ENCODE data around the gene TBC1D22A. TPM values are rescaled to one million over a fixed set of nuclear protein-coding genes. Genes with fewer than 3 reads are reported as not detected.

Gene TBC1D22A
- total RNA-seq, 1 experiment from 2014 or later: 14.3 TPM

DNA sequence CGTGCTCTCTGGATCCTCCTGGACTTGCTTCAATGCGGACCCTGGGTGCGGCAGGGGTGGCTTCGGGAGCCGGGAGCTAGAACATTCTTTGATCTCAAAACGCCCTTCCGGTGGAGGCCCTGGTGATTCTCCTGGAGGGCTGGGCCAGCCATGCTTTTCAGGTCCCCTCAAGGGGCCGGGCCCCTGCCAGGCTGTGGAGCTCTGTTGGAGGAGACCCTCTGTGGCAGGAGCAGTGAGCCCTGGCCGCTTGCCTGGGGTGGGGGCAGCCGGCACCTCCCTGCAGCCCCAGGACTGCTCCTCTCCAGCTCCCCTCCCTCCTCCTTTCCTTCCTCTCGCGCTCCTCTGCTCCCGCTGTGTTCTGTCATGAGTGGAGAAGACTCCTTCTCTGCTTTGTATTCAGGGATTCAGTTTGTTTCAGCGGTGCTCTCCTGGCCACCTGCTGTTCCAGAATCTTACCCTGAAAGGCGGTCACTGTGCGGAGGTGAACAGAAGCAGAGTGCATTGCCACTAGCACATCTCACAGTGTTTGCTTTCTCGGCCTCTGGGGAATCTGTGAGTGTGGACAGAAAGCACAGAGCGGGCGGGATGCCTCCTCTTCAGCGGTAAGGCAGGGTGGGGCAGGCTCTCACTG, 289.1 kb downstream of the TBC1D22A start:
- no TSS peak for BruUV-seq (replicated peaks)
- Histone ChIP-seq H3K27me3 (ENCODE audit: low read length) (no peaks in the 10 kb centered on the region), H4K20me1 (ENCODE audit: low read length) (no peaks in the 10 kb centered on the region), H2AFZ (ENCODE audit: low read length) (no peak overlapping the region), H3K4me3 (ENCODE audit: low read length) (no peak overlapping the region), H3K79me2 (ENCODE audit: low read length) (no peaks in the 10 kb centered on the region), H3K9me3 (ENCODE audit: low read length) (no peaks in the 10 kb centered on the region), H3K9me2 (replicated peaks; ENCODE audit: low read length) (no peaks in the 10 kb centered on the region), H3F3A (ENCODE audit: low read length, unreplicated experiment) (no peaks in the 10 kb centered on the region), H3K4me1 (ENCODE audit: insufficient read depth, low read length) (no peaks in the 10 kb centered on the region), H3K9ac (ENCODE audit: low read length) (no peak overlapping the region), H3K4me2 (ENCODE audit: low read length) (no peak overlapping the region), H3K36me3 (ENCODE audit: low read depth, low read length) (no peaks in the 10 kb centered on the region), H3K27ac (ENCODE audit: low read length) (no peak overlapping the region)
- intact Hi-C loops (cut with micrococcal nuclease): no loop called here
- CTCF ChIA-PET: no interaction called here
- DNase-seq (no peak), ATAC-seq (no peak)
- POLR2A ChIA-PET (ENCODE audit: unreplicated experiment): no interaction called here
- TF ChIP-seq EZH2phosphoT487 (IDR thresholded peaks at IDR 0.05; ENCODE audit: borderline replicate concordance, low read length) (no peak), EZH2 (IDR thresholded peaks at IDR 0.05; ENCODE audit: low read length, unreplicated experiment) (no peak)
- TF ChIP-seq, protein P1, sequence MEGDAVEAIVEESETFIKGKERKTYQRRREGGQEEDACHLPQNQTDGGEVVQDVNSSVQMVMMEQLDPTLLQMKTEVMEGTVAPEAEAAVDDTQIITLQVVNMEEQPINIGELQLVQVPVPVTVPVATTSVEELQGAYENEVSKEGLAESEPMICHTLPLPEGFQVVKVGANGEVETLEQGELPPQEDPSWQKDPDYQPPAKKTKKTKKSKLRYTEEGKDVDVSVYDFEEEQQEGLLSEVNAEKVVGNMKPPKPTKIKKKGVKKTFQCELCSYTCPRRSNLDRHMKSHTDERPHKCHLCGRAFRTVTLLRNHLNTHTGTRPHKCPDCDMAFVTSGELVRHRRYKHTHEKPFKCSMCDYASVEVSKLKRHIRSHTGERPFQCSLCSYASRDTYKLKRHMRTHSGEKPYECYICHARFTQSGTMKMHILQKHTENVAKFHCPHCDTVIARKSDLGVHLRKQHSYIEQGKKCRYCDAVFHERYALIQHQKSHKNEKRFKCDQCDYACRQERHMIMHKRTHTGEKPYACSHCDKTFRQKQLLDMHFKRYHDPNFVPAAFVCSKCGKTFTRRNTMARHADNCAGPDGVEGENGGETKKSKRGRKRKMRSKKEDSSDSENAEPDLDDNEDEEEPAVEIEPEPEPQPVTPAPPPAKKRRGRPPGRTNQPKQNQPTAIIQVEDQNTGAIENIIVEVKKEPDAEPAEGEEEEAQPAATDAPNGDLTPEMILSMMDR (conservative IDR thresholded peaks at IDR 0.05; ENCODE audit: low read depth, low read length): no peak

DNA sequence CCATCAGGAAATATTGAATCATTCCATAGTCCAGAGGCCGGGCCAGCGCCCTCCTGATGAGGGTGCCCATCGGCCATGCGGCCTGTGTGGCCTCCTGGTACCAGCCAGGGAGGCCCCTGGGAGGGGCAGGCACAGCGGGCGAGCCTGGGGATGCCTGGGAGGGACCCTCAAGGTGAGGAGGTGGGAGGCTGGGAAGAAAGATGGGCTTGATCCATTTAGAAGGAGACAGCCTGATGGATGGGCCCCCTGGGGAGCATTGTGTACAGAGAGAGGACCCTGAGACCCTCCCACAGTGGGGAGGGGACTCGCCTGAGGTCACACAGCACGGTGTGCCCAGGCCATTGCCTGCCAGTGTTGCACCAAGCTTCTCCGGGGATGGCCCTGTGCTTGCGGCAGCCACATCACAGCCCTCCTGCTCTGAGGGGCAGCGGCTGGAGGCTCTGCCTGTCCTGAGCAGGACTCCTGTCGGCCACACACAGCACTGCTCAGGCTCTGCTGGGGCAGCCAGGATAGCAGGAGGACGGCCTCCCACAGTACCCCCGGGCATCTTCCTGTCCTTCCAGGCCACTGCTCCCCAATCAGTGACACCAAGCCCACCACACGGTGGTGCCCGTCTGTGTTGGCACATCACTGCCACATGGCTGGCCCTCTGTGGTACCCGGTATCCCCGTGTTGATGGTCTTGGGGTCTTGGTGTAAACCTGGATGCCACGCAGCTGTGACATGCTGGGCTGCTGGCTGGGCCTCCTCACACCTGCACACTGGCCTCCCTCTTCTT, 290.0 kb downstream of the TBC1D22A start:
- Histone ChIP-seq H2AFZ (ENCODE audit: low read length) (no peak overlapping the region), H3K9me3 (ENCODE audit: low read length) (no peaks in the 10 kb centered on the region), H3K9me2 (replicated peaks; ENCODE audit: low read length) (no peaks in the 10 kb centered on the region), H3K4me2 (ENCODE audit: low read length) (no peak overlapping the region), H3K9ac (ENCODE audit: low read length) (no peak overlapping the region), H3K36me3 (ENCODE audit: low read depth, low read length) (no peaks in the 10 kb centered on the region), H3K27me3 (ENCODE audit: low read length) (no peaks in the 10 kb centered on the region), H4K20me1 (ENCODE audit: low read length) (no peaks in the 10 kb centered on the region), H3K27ac (ENCODE audit: low read length) (no peak overlapping the region), H3K79me2 (ENCODE audit: low read length) (no peaks in the 10 kb centered on the region), H3K4me3 (ENCODE audit: low read length) (no peak overlapping the region), H3K4me1 (ENCODE audit: insufficient read depth, low read length) (no peaks in the 10 kb centered on the region), H3F3A (ENCODE audit: low read length, unreplicated experiment) (no peaks in the 10 kb centered on the region)
- DNase-seq (no peak), ATAC-seq (no peak)
- intact Hi-C loops (cut with micrococcal nuclease): no loop called here
- ChIA-PET CTCF (no interaction called here), POLR2A (ENCODE audit: unreplicated experiment) (no interaction called here)
- TF ChIP-seq EZH2phosphoT487 (IDR thresholded peaks at IDR 0.05; ENCODE audit: borderline replicate concordance, low read length) (no peak), EZH2 (IDR thresholded peaks at IDR 0.05; ENCODE audit: low read length, unreplicated experiment) (no peak)
- TF ChIP-seq, protein P1 (conservative IDR thresholded peaks at IDR 0.05; ENCODE audit: low read depth, low read length): no peak
- BruUV-seq (replicated peaks): no TSS peak

Measured in PC-3 (cell line).